SIG-M5 treated with dmso at 0.1 percent for 504 hours (cell line): ENCODE measurements around the gene TMEM150C.
A peak's percentile ranks its signal among the peaks of the same experiment; 100 is the strongest.

Source experiments
- DNase-seq: peaks from one replicate; lab custom pipeline; 2025; ENCODE audit not compliant: unreplicated experiment; lab: John Stamatoyannopoulos, UW

The TMEM150C gene

GRCh38 chr4:82519072-82519471 lies 42.7 kb downstream of the TMEM150C start:
- DNase-seq: no peak

- no peak for DNase-seq
Observed at GRCh38 chr4:82517043-82517442, 44.7 kb downstream of the TMEM150C start.

GRCh38 chr4:82515705-82516104 lies 46.1 kb downstream of the TMEM150C start:
- no peak for DNase-seq

GRCh38 chr4:82513382-82513781 lies 48.4 kb downstream of the TMEM150C start:
- DNase-seq: no peak

GRCh38 chr4:82510216-82510615 lies 51.6 kb downstream of the TMEM150C start:
- no peak for DNase-seq

- DNase-seq: no peak
Observed at GRCh38 chr4:82508806-82509428, 52.9 kb downstream of the TMEM150C start.

- no peak for DNase-seq
Observed at GRCh38 chr4:82508011-82508410, 53.8 kb downstream of the TMEM150C start.

GRCh38 chr4:82501154-82501442 lies 60.7 kb downstream of the TMEM150C start:
- no peak for DNase-seq

- DNase-seq: no peak
Observed at GRCh38 chr4:82500435-82501153, 61.2 kb downstream of the TMEM150C start.

GRCh38 chr4:82499738-82500434 lies 61.9 kb downstream of the TMEM150C start:
- no peak for DNase-seq

GRCh38 chr4:82496349-82496748 lies 65.4 kb downstream of the TMEM150C start:
- no peak for DNase-seq

- no peak for DNase-seq
Observed at GRCh38 chr4:82495666-82496065, 66.1 kb downstream of the TMEM150C start.

GRCh38 chr4:82493721-82494425 lies 67.9 kb downstream of the TMEM150C start:
- DNase-seq: peak; percentile 27

- DNase-seq: no peak
Observed at GRCh38 chr4:82491251-82491960, 70.4 kb downstream of the TMEM150C start.

GRCh38 chr4:82489987-82490386 lies 71.8 kb downstream of the TMEM150C start:
- no peak for DNase-seq

- DNase-seq: no peak
Observed at GRCh38 chr4:82489076-82489475, 72.7 kb downstream of the TMEM150C start.

- no peak for DNase-seq
Observed at GRCh38 chr4:82484996-82485783, 76.6 kb downstream of the TMEM150C start.

GRCh38 chr4:82482387-82482786 lies 79.4 kb downstream of the TMEM150C start:
- DNase-seq: no peak

- no peak for DNase-seq
Observed at GRCh38 chr4:82481506-82481840, 80.3 kb downstream of the TMEM150C start.

- no peak for DNase-seq
Observed at GRCh38 chr4:82480771-82481505, 80.8 kb downstream of the TMEM150C start.
